Keratinocyte (primary cell): Measurements from ENCODE around the gene NEK10. TPM values are rescaled to one million over a fixed set of nuclear protein-coding genes. Genes with fewer than 3 reads are reported as not detected.

Experiments
- DNase-seq: peaks from one replicate; pipeline ENCODE4 v3.0.0-alpha.2; 2011; ENCODE audit warnings: low read depth, missing footprints, low spot score
- FAIRE-seq: peaks from 2 replicates; lab custom pipeline; 2011; peaks lifted over from hg19 to GRCh38; lab: Jason Lieb, UNC
- H2AFZ ChIP-seq: 2 replicates; pipeline ENCODE4 v1.6.0; 2012; ENCODE audit warnings: low read length, control low read depth, inconsistent platforms; ENCODE audit not compliant: control insufficient read depth
- H3K27ac ChIP-seq: 2 replicates; pipeline ENCODE4 v1.5.1; 2011; ENCODE audit warnings: low read length; ENCODE audit not compliant: control insufficient read depth, insufficient read depth
- H3K27me3 ChIP-seq: 3 replicates; pipeline ENCODE4 v1.6.0; 2011; ENCODE audit warnings: low read length; ENCODE audit not compliant: control insufficient read depth, insufficient read depth; ENCODE audit errors: extremely low read depth
- H3K36me3 ChIP-seq, 2 experiments: 2 replicates in 1 of 2; 3 replicates in 1 of 2; pipeline ENCODE4 v1.5.1; 2011; ENCODE audit warnings: low read length in 2 of 2, mild to moderate bottlenecking in 1 of 2; ENCODE audit not compliant: control insufficient read depth in 2 of 2, insufficient read depth in 2 of 2; ENCODE audit errors: extremely low read depth in 1 of 2
- H3K4me1 ChIP-seq: 3 replicates; pipeline ENCODE4 v1.5.1; 2011; ENCODE audit warnings: low read length; ENCODE audit not compliant: control insufficient read depth, insufficient read depth; ENCODE audit errors: extremely low read depth
- H3K4me2 ChIP-seq: 3 replicates; pipeline ENCODE4 v1.6.0; 2011; ENCODE audit warnings: low read depth, low read length; ENCODE audit not compliant: control insufficient read depth, insufficient read depth; ENCODE audit errors: extremely low read depth
- H3K4me3 ChIP-seq, 3 experiments: fragments of 200-600 bp in 1 of 3; sonication (generic) in 1 of 3; 2 replicates in 2 of 3; 3 replicates in 1 of 3; pipeline ENCODE4 v1.5.1; 2011 to 2016; ENCODE audit warnings: low read length in 3 of 3, mild to moderate bottlenecking in 3 of 3, control low read depth in 2 of 3, inconsistent platforms in 1 of 3, low read depth in 1 of 3, mixed read lengths in 1 of 3, mixed run types in 1 of 3, moderate library complexity in 1 of 3; ENCODE audit not compliant: control insufficient read depth in 2 of 3, insufficient read depth in 2 of 3; ENCODE audit errors: extremely low read depth in 1 of 3
- H3K79me2 ChIP-seq: 2 replicates; pipeline ENCODE4 v1.6.0; 2012; ENCODE audit warnings: low read length; ENCODE audit not compliant: control insufficient read depth, insufficient read depth
- H3K9ac ChIP-seq: 3 replicates; pipeline ENCODE4 v1.6.0; 2011; ENCODE audit warnings: low read length; ENCODE audit not compliant: control insufficient read depth, insufficient read depth; ENCODE audit errors: extremely low read depth
- H3K9me1 ChIP-seq: 3 replicates; pipeline ENCODE4 v1.6.0; 2011; ENCODE audit warnings: low read length; ENCODE audit not compliant: control insufficient read depth, insufficient read depth; ENCODE audit errors: extremely low read depth
- H3K9me3 ChIP-seq: 2 replicates; pipeline ENCODE4 v1.5.1; 2012; ENCODE audit warnings: low read depth, low read length; ENCODE audit not compliant: control insufficient read depth
- H4K20me1 ChIP-seq: 3 replicates; pipeline ENCODE4 v1.6.0; 2011; ENCODE audit warnings: low read length; ENCODE audit not compliant: control insufficient read depth, insufficient read depth; ENCODE audit errors: extremely low read depth
- CTCF ChIP-seq, 3 experiments: IDR thresholded peaks in 1 of 3; conservative IDR thresholded peaks in 1 of 3; optimal IDR thresholded peaks in 1 of 3; 2 replicates in 2 of 3; 3 replicates in 1 of 3; pipeline versions ENCODE3 to v1.5.1; 2011; ENCODE audit warnings: low read length in 3 of 3, mild to moderate bottlenecking in 3 of 3, moderate library complexity in 2 of 3, control low read depth in 1 of 3, inconsistent platforms in 1 of 3; ENCODE audit not compliant: insufficient read depth in 2 of 3; ENCODE audit errors: extremely low read depth in 1 of 3
- EZH2 ChIP-seq: IDR thresholded peaks from one replicate; pipeline ENCODE4 v1.6.1; 2012; ENCODE audit warnings: inconsistent platforms, mild to moderate bottlenecking, low read length, moderate library complexity
- dilution Hi-C: fragments of 300-500 bp; cut with MboI; formaldehyde crosslinking; loops from one replicate; pipeline ENCODE4 v1.7.0; 2020; ENCODE audit warnings: low sequenced_read_pairs; ENCODE audit not compliant: extremely low pct_ligation_motif_present
- polyA plus RNA-seq, 5 experiments: library from polyadenylated mRNA; depleted of rRNA in 3 of 5; stranded (reverse) in 3 of 5; stranded (forward) in 1 of 5; unstranded in 1 of 5; fragments of >200 nt; gene quantifications; 1 replicate in 1 of 5; 2 replicates in 3 of 5; 3 replicates in 1 of 5; pipeline versions ENCODE4 v1.2.1 to v1.2.3, GENCODE V29; 2011 to 2012; ENCODE audit warnings: missing spikeins in 2 of 5, low read depth in 1 of 5, low replicate concordance in 1 of 5

The NEK10 gene
- polyA plus RNA-seq, 1 donor (not counting 4 experiments of a cell fraction or from before 2014, with no cell fraction given), result 0.98 TPM

GRCh38 chr3:27127195-27127594 is 242.0 kb downstream of the NEK10 start:
- Histone ChIP-seq H4K20me1 (no peaks in the 10 kb centered on the region), H3K9ac (no peak overlapping the region), H3K4me3 (no peak overlapping the region), H3K4me2 (no peak overlapping the region), H3K9me1 (no peaks in the 10 kb centered on the region), H3K9me3 (no peaks in the 10 kb centered on the region), H3K27me3 (no peaks in the 10 kb centered on the region), H3K79me2 (no peaks in the 10 kb centered on the region), H3K27ac (no peak overlapping the region), H3K4me1 (no peaks in the 10 kb centered on the region), H3K36me3 (no peaks in the 10 kb centered on the region), H2AFZ (no peak overlapping the region)
- dilution Hi-C loops, result loop anchor here (25.0 kb wide), 1 partner anchor 135 kb away; no protein-coding TSS in a partner anchor
- FAIRE-seq (no peak), DNase-seq (no peak)
- TF ChIP-seq EZH2, result no peak
- no peak for TF ChIP-seq CTCF (optimal IDR thresholded peaks at IDR 0.05 in 1 of 3, IDR thresholded peaks at IDR 0.05 in 1 of 3, conservative IDR thresholded peaks at IDR 0.05 in 1 of 3; ENCODE audit: extremely low read depth in 1 of 3, insufficient read depth in 2 of 3, low read length in 3 of 3)

GRCh38 chr3:27125821-27126501 is 243.2 kb downstream of the NEK10 start:
- Histone ChIP-seq H3K27me3 (no peaks in the 10 kb centered on the region), H3K4me2 (no peak overlapping the region), H3K4me3 (no peak overlapping the region), H2AFZ (no peak overlapping the region), H4K20me1 (no peaks in the 10 kb centered on the region), H3K36me3 (no peaks in the 10 kb centered on the region), H3K4me1 (no peaks in the 10 kb centered on the region), H3K79me2 (no peaks in the 10 kb centered on the region), H3K9ac (no peak overlapping the region), H3K9me3 (no peaks in the 10 kb centered on the region), H3K27ac (no peak overlapping the region), H3K9me1 (no peaks in the 10 kb centered on the region)
- no peak for FAIRE-seq
- no peak for TF ChIP-seq CTCF (optimal IDR thresholded peaks at IDR 0.05 in 1 of 3, IDR thresholded peaks at IDR 0.05 in 1 of 3, conservative IDR thresholded peaks at IDR 0.05 in 1 of 3; ENCODE audit: extremely low read depth in 1 of 3, insufficient read depth in 2 of 3, low read length in 3 of 3)
- no peak for TF ChIP-seq EZH2
- dilution Hi-C loops, result loop anchor here (25.0 kb wide), 1 partner anchor 136 kb away; no protein-coding TSS in a partner anchor
- no peak for DNase-seq
